HFF-Myc (cell line): ENCODE measurements around the gene ZNF142.

Experiments
- DNase-seq: peaks from one replicate; pipeline ENCODE4 v3.0.0-alpha.2; 2011; ENCODE audit warnings: low read depth; ENCODE audit errors: extremely low read depth
- H3K4me3 ChIP-seq: replicated peaks from 2 replicates; pipeline ENCODE4 v1.5.1; 2011; ENCODE audit warnings: low read depth, mild to moderate bottlenecking, control low read depth, low read length
- CTCF ChIP-seq: IDR thresholded peaks from 2 replicates; pipeline ENCODE4 v1.5.1; 2012; ENCODE audit warnings: mild to moderate bottlenecking, low read depth, low read length, control low read depth; ENCODE audit errors: missing control alignments

Gene ZNF142

GRCh38 chr2:218659258-218659987 is at the start of gene ZNF142, which contains the start of gene BCS1L:
ZNF142 (minus strand) TSS chr2:218659623; CDS start chr2:218656429, 3,194 bp downstream.
BCS1L (plus strand) TSS chr2:218659683; CDS start chr2:218660988, 1,305 bp downstream.
- H3K4me3 ChIP-seq: peak within 1 kb of the TSS; percentile 78
- DNase-seq: peak; percentile 68
- TF ChIP-seq CTCF: no peak

- no peak for DNase-seq
- no peak for TF ChIP-seq CTCF
- H3K4me3 ChIP-seq: no peak overlapping the region
These were observed 48.7 kb upstream of the ZNF142 start for GRCh38 chr2:218708086-218708485.

- no peak overlapping the region for H3K4me3 ChIP-seq
- DNase-seq: no peak
- TF ChIP-seq CTCF: no peak
These were observed 43.9 kb upstream of the ZNF142 start for GRCh38 chr2:218703341-218703740.

DNA sequence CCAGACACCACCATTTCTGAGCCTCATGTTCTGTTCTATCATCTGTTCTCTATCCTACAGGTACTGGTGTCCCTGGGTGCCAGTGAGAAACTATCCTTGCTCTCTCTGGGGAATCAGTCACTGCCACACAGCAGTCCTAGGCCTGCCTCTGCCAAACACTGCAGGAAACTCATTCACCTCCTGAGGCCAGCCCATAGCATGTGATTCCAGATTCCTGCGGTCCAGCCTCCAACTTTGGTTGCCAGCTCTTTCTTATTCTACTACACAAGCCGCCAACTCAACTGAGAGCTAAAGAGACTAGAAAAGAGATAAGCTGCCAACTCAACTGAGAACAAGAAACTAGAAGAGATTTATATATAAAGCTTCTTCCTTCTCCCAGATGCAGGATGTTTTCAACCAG is 42.4 kb upstream of the ZNF142 start:
- H3K4me3 ChIP-seq: no peak overlapping the region
- DNase-seq: no peak
- TF ChIP-seq CTCF: no peak

- H3K4me3 ChIP-seq: no peak overlapping the region
- TF ChIP-seq CTCF: no peak
- no peak for DNase-seq
These were observed 39.5 kb upstream of the ZNF142 start for GRCh38 chr2:218698885-218699284.

DNA sequence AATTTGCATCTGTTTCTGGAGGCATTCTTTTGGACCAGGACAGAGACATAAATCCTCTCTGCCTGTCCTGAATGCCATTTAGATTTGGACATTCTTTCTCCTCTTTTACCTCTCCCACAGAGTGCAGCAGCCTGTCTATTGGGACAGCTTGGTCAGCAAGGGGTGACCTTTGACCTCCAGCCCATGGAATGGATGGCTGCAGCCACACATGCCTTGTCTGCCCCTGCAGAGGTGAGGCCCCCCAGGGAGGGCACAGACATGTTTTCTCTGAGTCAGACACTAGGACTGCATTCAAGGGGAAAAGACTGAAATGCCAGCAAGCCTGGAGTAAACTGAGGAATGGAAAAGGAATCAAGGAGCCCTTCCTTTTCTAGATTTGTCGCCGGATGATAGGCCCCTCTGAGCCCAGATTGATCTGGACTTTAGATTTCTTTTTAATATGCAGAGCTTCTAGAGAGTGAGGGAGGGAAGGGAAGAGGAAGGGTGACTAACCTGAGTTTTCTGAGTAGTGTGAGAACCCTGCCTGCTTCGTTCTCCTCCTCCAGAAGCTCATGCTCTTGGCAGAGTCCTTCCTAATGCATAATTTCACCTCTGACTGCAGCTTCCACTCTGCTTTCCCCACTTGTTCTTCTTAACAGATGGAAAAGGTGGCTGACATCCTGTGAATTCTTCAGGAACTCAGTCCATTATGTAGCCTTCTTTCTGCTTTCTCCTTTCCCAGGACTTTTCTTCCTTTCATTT is 35.2 kb upstream of the ZNF142 start:
- no peak for TF ChIP-seq CTCF
- no peak overlapping the region for H3K4me3 ChIP-seq
- no peak for DNase-seq
